Measurements from ENCODE around the gene LCN2.
"Not testable (repeated sequence)": the region's sequence is repeated elsewhere in the genome, so short reads cannot be mapped to it uniquely, and the experiment has no call there.

The LCN2 gene

GRCh38 chr9:128168731-128169308 is 19.6 kb downstream of the LCN2 start:
- no peak for DNase-seq (ENCODE audit: low spot score)

- peak; percentile 37 for DNase-seq (ENCODE audit: low spot score)
Observed at GRCh38 chr9:128169492-128169891, 20.2 kb downstream of the LCN2 start.

- DNase-seq (ENCODE audit: low spot score): no peak
Observed at GRCh38 chr9:128169925-128170324, 20.7 kb downstream of the LCN2 start.

GRCh38 chr9:128174062-128174461 is 24.8 kb downstream of the LCN2 start:
- DNase-seq (ENCODE audit: low spot score): no peak

- no peak for DNase-seq (ENCODE audit: low spot score)
Observed at GRCh38 chr9:128175102-128175563, 25.9 kb downstream of the LCN2 start.

- no peak for DNase-seq (ENCODE audit: low spot score)
Observed at GRCh38 chr9:128175726-128176125, 26.5 kb downstream of the LCN2 start.

GRCh38 chr9:128178806-128179431 is 29.7 kb downstream of the LCN2 start:
- DNase-seq (ENCODE audit: low spot score): no peak

GRCh38 chr9:128180001-128180400 is 30.7 kb downstream of the LCN2 start:
- no peak for DNase-seq (ENCODE audit: low spot score)

GRCh38 chr9:128180447-128180846 is 31.2 kb downstream of the LCN2 start:
- no peak for DNase-seq (ENCODE audit: low spot score)

GRCh38 chr9:128181480-128181879 is 32.2 kb downstream of the LCN2 start:
- DNase-seq (ENCODE audit: low spot score): not testable (repeated sequence)

- no peak for DNase-seq (ENCODE audit: low spot score)
Observed at GRCh38 chr9:128182893-128183588, 33.8 kb downstream of the LCN2 start.

- DNase-seq (ENCODE audit: low spot score): no peak
Observed at GRCh38 chr9:128185979-128186965, 37.0 kb downstream of the LCN2 start.

- DNase-seq (ENCODE audit: low spot score): no peak
Observed at GRCh38 chr9:128187361-128187760, 38.1 kb downstream of the LCN2 start.

GRCh38 chr9:128188209-128188608 is 39.0 kb downstream of the LCN2 start:
- no peak for DNase-seq (ENCODE audit: low spot score)

GRCh38 chr9:128190013-128190412 is 40.8 kb downstream of the LCN2 start:
- DNase-seq (ENCODE audit: low spot score): no peak

- DNase-seq (ENCODE audit: low spot score): no peak
Observed at GRCh38 chr9:128190516-128191405, 41.5 kb downstream of the LCN2 start.

GRCh38 chr9:128191406-128192046 is 42.3 kb downstream of the LCN2 start, which contains the start of gene CIZ1:
TSS of gene CIZ1 (minus strand) at chr9:128191572. CDS start at chr9:128190857, 715 bp downstream.
- peak; percentile 82 for DNase-seq (ENCODE audit: low spot score)

GRCh38 chr9:128192601-128193371 is 43.5 kb downstream of the LCN2 start:
- peak; percentile 74 for DNase-seq (ENCODE audit: low spot score)

- DNase-seq (ENCODE audit: low spot score): no peak
Observed at GRCh38 chr9:128193469-128194096, 44.3 kb downstream of the LCN2 start.
